Brain microvascular endothelial cell (primary cell): ENCODE data around the gene SELENOO.

Experiments
- DNase-seq: peaks from one replicate; pipeline ENCODE4 v3.0.0-alpha.2; 2020
- H3K27ac ChIP-seq: fragments of 250-450 bp; sonication (Bioruptor Pico); 2 replicates; pipeline ENCODE4 v1.5.1; 2020; ENCODE audit warnings: mild to moderate bottlenecking, moderate library complexity
- H3K27me3 ChIP-seq: fragments of 250-450 bp; sonication (Bioruptor Pico); replicated peaks from 2 replicates; pipeline ENCODE4 v1.5.1; 2020; ENCODE audit warnings: mild to moderate bottlenecking
- H3K36me3 ChIP-seq: fragments of 250-450 bp; sonication (Bioruptor Pico); replicated peaks from 2 replicates; pipeline ENCODE4 v1.5.1; 2020; ENCODE audit warnings: mild to moderate bottlenecking
- H3K4me3 ChIP-seq: 2 replicates; pipeline ENCODE4 v1.5.1; 2011; ENCODE audit warnings: low read depth, mild to moderate bottlenecking, control low read depth, low read length, moderate library complexity
- CTCF ChIP-seq: IDR thresholded peaks from 2 replicates; pipeline ENCODE4 v1.5.1; 2011; ENCODE audit warnings: low read depth, mild to moderate bottlenecking, moderate library complexity, low read length, control low read depth, inconsistent platforms; ENCODE audit errors: missing control alignments
- in situ Hi-C: cut with HindIII; loops from 2 replicates; pipeline ENCODE4 v1.10.0; 2017; ENCODE audit warnings: low sequenced_read_pairs, low pct_ligation_motif_present

The SELENOO gene

GRCh38 chr22:50194037-50194805 lies 6.6 kb upstream of the SELENOO start:
- no peak for DNase-seq
- Histone ChIP-seq H3K36me3 (peaks cover 41% of the 10 kb centered on the region), H3K4me3 (no peak overlapping the region), H3K27me3 (no peaks in the 10 kb centered on the region), H3K27ac (no peak overlapping the region)
- in situ Hi-C loops, result no loop called here
- TF ChIP-seq CTCF, result no peak

- no peak for TF ChIP-seq CTCF
- in situ Hi-C loops, result no loop called here
- no peaks in the 10 kb centered on the region for H3K27me3 ChIP-seq
- H3K36me3 ChIP-seq, result peaks cover 41% of the 10 kb centered on the region
- no peak overlapping the region for H3K27ac ChIP-seq
- no peak overlapping the region for H3K4me3 ChIP-seq
- DNase-seq, result no peak
Observed at GRCh38 chr22:50196256-50196655, 4.6 kb upstream of the SELENOO start.

GRCh38 chr22:50197000-50197800 lies 3.6 kb upstream of the SELENOO start:
- Histone ChIP-seq H3K27me3 (no peaks in the 10 kb centered on the region), H3K36me3 (peaks cover 38% of the 10 kb centered on the region), H3K4me3 (no peak overlapping the region), H3K27ac (no peak overlapping the region)
- no peak for TF ChIP-seq CTCF
- in situ Hi-C loops, result no loop called here
- no peak for DNase-seq

- peaks cover 36% of the 10 kb centered on the region for H3K36me3 ChIP-seq
Observed at GRCh38 chr22:50197856-50198623, 2.8 kb upstream of the SELENOO start.

GRCh38 chr22:50198624-50199017 lies 2.2 kb upstream of the SELENOO start:
- TF ChIP-seq CTCF, result no peak
- Histone ChIP-seq H3K27me3 (no peaks in the 10 kb centered on the region), H3K27ac (no peak overlapping the region), H3K36me3 (peaks cover 36% of the 10 kb centered on the region), H3K4me3 (no peak overlapping the region)
- no peak for DNase-seq
- in situ Hi-C loops, result no loop called here

More at GRCh38 chr22:50197856-50198623, 2.8 kb upstream of the SELENOO start:
- Histone ChIP-seq H3K4me3 (no peak overlapping the region), H3K27ac (no peak overlapping the region), H3K27me3 (no peaks in the 10 kb centered on the region)
- in situ Hi-C loops, result no loop called here
- no peak for DNase-seq
- no peak for TF ChIP-seq CTCF
